ENCODE data around the gene MYO7A. TPM values are rescaled to one million over a fixed set of nuclear protein-coding genes. Genes with fewer than 3 reads are reported as not detected.

The MYO7A gene
- total RNA-seq, result 10 to 100 TPM in 2 of 8 experiments, 1 to 10 TPM in 5, under 1 TPM in 1; 0.71 to 23.1 (median 5.8) TPM

DNA sequence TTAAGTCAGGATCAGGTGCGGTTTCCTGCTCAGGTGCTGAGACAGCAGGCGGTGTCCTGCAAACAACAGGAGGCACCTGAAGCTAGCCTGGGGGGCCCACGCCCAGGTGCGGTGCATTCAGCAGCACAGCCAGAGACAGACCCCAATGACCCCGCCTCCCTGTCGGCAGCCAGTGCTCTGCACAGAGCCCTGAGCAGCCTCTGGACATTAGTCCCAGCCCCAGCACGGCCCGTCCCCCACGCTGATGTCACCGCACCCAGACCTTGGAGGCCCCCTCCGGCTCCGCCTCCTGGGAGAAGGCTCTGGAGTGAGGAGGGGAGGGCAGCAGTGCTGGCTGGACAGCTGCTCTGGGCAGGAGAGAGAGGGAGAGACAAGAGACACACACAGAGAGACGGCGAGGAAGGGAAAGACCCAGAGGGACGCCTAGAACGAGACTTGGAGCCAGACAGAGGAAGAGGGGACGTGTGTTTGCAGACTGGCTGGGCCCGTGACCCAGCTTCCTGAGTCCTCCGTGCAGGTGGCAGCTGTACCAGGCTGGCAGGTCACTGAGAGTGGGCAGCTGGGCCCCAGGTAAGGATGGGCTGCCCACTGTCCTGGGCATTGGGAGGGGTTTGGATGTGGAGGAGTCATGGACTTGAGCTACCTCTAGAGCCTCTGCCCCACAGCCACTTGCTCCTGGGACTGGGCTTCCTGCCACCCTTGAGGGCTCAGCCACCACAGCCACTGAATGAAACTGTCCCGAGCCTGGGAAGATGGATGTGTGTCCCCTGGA, at the start of gene MYO7A:
MYO7A (plus strand) TSS at position 327 of the 772 bp plus-strand sequence. CDS start 2,389 bp downstream, outside the sequence.
- 14 to 90% (median 76%) methylated on average over 2 to 9 of the region's 20 CpGs; no CpG with 5 or more reads in 7 of the 10 experiments for WGBS, 10 experiments
- peak; percentile 70 to 97 (median 94) for ATAC-seq (replicated peaks in 6 of 8)
- in situ Hi-C loops (cut with MboI; ENCODE audit: low pct_unique_long_range_greater_than_20kb in 2 of 9, low sequenced_read_pairs in 9 of 9, unreplicated experiment in 9 of 9), result no loop called here
- Histone ChIP-seq H3K4me1 (replicated peaks in 1 of 2) (peaks cover 14 to 34% of the 10 kb centered on the region in 2 donors), H3K27ac (peak within 1 kb of the TSS; percentile 61 to 67), H3K4me3 (peak within 1 kb of the TSS; percentile 21 to 26 (median 25))

DNA sequence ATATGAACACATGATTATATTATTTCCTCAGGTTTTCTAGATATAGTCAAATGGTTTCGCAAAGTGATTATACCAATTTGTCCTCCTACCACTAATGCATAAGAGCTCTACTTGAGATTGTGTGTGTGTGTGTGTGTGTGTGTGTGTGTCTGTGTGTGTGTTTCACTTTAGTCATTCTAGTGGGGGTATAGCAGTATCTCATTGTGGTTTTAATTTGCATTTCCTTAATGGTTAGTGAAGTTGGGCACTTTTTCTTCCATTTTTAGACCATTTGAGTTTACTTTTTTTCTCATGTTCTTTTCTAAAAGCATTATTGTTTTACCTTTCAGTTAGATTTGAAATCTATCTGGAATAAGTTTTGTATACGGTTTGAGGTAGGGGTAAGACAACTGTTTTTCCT, 48.4 kb upstream of the MYO7A start:
- in situ Hi-C loops (cut with MboI; ENCODE audit: low pct_unique_long_range_greater_than_20kb in 2 of 9, low sequenced_read_pairs in 9 of 9, unreplicated experiment in 9 of 9), result no loop called here
- Histone ChIP-seq H3K4me1 (replicated peaks in 1 of 2) (no peaks in the 10 kb centered on the region), H3K27ac (no peak overlapping the region), H3K4me3 (no peak overlapping the region)
- 70 to 100% (median 95%) methylated on average over 1 to 2 of the region's 2 CpGs; no CpG with 5 or more reads in 2 of the 10 experiments for WGBS, 10 experiments
- ATAC-seq (replicated peaks in 6 of 8), result no peak

DNA sequence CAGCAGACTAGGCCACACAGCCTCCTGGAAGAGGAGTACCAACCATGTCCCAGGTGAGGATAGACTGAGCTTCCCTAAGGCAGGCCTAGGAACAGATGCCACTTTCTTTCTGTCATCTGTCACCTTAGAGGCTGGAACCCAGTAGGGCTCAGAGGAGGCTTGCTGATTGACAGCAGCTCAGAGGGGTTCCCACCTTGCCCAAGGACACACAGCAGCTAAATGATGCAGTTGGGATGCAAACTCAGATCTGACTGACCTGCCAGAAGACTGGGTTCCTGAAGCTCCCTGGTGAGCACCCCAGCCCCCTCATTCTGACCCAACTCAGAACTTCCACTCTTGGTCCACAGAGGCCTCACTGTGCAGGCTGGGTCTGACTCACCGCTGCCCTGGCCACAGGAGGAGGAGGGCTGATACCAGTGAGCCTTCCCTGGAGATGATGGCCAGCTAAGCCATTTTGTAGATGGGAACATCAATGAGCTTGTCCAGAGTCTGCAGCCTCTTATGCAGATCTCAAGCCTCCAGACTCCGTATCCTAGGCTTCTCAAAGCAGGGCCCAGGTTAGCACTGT, 47.3 kb upstream of the MYO7A start:
- in situ Hi-C loops (cut with MboI; ENCODE audit: low pct_unique_long_range_greater_than_20kb in 2 of 9, low sequenced_read_pairs in 9 of 9, unreplicated experiment in 9 of 9), result no loop called here
- H3K4me3 ChIP-seq, result no peak overlapping the region
- no peak overlapping the region for H3K27ac ChIP-seq
- no peaks in the 10 kb centered on the region for H3K4me1 ChIP-seq (replicated peaks in 1 of 2)
- ATAC-seq (replicated peaks in 6 of 8), result peak in 1 of 8 experiments; percentile 8
- WGBS, 10 experiments, result 80 to 100% (median 100%) methylated on average over 1 of the region's 2 CpGs; no CpG with 5 or more reads in 4 of the 10 experiments

DNA sequence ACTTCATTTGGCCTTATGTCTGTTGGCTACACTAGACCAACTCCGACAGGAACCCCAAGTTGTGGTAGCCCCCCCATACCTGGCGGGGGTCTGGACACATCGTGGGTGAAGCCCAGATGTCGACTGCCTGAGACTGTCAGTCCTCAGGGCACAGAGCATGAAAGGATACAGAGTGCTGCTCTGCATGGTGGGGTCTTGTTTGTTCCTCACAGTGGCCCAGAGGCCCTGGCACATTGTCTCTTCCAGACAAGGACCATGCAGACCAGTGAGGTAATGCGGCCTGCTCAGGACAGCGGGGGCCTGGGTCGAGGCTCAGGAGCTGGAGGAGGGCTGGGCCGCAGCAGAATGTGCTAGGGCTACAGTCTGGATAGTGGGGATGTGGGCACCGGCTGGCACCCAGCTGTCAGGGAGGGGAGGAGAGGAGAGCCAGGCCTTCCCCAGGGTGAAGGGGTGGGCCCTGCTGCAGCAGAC, 46.6 kb upstream of the MYO7A start:
- in situ Hi-C loops (cut with MboI; ENCODE audit: low pct_unique_long_range_greater_than_20kb in 2 of 9, low sequenced_read_pairs in 9 of 9, unreplicated experiment in 9 of 9), result no loop called here
- H3K4me3 ChIP-seq, result no peak overlapping the region
- ATAC-seq (replicated peaks in 6 of 8), result peak in 2 of 8 experiments; percentile 19 to 28
- no peak overlapping the region for H3K27ac ChIP-seq
- no peaks in the 10 kb centered on the region for H3K4me1 ChIP-seq (replicated peaks in 1 of 2)
- 10 to 100% (median 93%) methylated on average over 2 to 7 of the region's 9 CpGs; no CpG with 5 or more reads in 6 of the 10 experiments for WGBS, 10 experiments

DNA sequence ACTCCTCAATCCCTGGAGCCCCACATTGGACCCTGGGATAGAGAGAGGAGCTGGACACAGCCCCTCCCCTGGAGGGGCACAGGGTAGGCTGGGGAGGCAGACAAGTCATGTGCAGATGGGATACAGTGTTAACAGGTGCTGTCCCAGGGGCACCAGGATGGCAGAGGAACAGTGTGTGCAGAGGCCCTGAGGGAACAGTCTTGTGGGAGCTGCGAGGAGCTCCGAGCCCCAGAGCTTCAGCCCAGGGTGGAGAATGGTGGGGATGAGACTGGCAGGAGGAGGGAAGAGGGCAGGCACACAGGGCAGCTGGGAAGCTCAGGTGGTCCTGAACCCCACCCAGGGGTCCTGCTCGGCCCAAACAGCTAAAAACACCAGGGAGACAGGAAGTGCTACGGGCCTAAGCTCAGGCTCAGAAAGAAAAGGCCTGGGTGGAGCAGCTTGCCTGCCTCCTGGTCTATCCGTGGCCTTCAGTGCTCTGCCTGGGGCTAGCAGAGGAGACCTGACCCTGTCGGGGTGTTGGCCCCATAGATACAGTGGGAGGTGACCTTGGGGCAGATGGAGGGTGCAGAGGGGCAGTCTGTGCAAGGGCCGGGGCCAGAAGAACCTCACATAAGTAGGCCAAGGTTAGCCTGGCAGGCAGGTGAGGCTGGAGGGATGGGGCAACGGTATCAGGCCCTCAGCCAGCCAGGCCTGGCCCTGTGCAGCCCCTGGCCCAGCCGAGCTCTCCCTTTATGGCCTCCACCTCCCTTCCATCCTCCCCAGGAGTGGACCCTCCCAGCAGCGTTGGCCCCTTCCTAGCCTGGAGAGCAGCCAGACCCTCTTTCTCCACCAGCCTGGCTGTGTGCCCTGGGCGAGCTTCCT, 45.8 kb upstream of the MYO7A start:
- Histone ChIP-seq H3K4me1 (replicated peaks in 1 of 2) (no peaks in the 10 kb centered on the region), H3K27ac (no peak overlapping the region), H3K4me3 (no peak overlapping the region)
- ATAC-seq (replicated peaks in 6 of 8), result peak in 3 of 8 experiments; percentile 7 to 59 (median 18)
- WGBS, 10 experiments, result 0 to 100% (median 83%) methylated on average over 1 to 4 of the region's 11 CpGs; no CpG with 5 or more reads in 5 of the 10 experiments
- in situ Hi-C loops (cut with MboI; ENCODE audit: low pct_unique_long_range_greater_than_20kb in 2 of 9, low sequenced_read_pairs in 9 of 9, unreplicated experiment in 9 of 9), result no loop called here

DNA sequence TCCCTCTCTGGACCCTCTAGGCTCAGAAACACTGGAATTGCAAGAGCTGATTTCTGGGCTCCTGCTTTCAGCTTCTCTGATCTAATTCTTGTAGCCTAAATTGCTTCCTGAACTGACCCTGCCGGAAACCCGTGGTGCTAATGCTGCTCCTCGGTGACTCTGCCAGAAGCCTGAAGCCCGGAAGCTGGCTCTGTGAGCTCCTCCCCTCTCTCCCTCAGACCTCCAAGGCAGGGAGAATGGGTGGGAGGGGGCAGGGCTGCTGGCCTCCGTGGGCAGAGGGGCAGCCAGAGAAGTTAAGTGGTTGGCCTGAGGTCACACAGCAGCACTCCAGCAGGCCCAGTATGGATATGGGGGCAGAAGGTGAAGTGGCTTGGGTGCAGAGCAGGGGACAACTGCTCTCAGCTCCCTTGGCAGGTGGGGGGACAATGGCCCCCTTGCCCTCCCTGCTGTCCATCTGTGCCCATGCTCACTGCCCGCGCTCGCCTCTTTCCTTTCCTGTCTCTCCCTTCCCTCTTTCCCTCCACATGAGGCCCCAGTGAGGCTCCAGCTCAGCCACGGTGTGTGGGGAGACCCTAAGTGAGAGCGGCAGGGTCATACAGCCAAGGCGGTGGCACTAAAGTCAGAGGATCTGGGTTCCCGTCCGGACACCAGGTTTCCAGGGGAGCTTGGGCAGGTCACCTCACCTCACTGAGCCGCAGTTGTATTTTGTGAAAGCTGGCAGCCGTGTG, 45.0 kb upstream of the MYO7A start:
- H3K27ac ChIP-seq, result no peak overlapping the region
- WGBS, 10 experiments, result 0 to 100% (median 93%) methylated on average over 1 to 5 of the region's 15 CpGs; no CpG with 5 or more reads in 3 of the 10 experiments
- no peaks in the 10 kb centered on the region for H3K4me1 ChIP-seq (replicated peaks in 1 of 2)
- in situ Hi-C loops (cut with MboI; ENCODE audit: low pct_unique_long_range_greater_than_20kb in 2 of 9, low sequenced_read_pairs in 9 of 9, unreplicated experiment in 9 of 9), result no loop called here
- peak in 3 of 8 experiments; percentile 8 to 51 (median 43) for ATAC-seq (replicated peaks in 6 of 8)
- H3K4me3 ChIP-seq, result no peak overlapping the region

DNA sequence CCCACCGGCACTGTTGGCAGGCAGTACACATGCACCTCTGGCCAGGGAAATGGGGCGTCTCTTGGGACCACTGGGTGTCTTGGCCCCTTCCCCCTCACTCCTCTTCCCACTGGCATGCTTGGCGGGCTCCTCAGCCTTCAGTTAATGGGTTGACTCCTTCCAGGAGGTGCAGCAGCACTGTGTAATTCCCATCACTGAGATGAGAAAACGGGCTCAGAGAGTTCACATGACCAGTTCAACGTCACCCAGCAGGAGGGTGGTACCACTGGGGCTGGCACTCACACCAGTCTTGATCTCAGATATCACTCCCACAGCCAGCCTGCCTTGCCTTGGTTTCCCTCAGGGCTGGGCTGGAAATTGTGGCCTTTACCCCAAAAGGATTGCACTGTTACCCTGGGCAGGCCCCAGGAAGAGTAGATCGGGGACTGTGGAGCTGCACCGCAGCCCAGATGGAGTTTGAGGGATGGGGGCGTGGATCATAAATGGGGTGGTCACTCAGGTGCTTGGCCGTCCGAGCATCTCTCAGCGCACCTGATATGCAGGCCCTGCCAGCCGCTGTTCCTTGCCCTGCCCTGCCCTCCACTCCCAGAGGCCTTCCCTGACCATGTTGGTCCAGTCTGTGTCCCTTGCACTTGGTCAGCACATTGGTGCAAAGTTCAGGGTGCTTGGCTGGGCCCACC, 44.3 kb upstream of the MYO7A start:
- Histone ChIP-seq H3K4me1 (replicated peaks in 1 of 2) (no peaks in the 10 kb centered on the region), H3K27ac (no peak overlapping the region), H3K4me3 (no peak overlapping the region)
- WGBS, 10 experiments, result 97 to 100% (median 100%) methylated on average over 1 to 4 of the region's 12 CpGs; no CpG with 5 or more reads in 5 of the 10 experiments
- in situ Hi-C loops (cut with MboI; ENCODE audit: low pct_unique_long_range_greater_than_20kb in 2 of 9, low sequenced_read_pairs in 9 of 9, unreplicated experiment in 9 of 9), result no loop called here
- no peak for ATAC-seq (replicated peaks in 6 of 8)

DNA sequence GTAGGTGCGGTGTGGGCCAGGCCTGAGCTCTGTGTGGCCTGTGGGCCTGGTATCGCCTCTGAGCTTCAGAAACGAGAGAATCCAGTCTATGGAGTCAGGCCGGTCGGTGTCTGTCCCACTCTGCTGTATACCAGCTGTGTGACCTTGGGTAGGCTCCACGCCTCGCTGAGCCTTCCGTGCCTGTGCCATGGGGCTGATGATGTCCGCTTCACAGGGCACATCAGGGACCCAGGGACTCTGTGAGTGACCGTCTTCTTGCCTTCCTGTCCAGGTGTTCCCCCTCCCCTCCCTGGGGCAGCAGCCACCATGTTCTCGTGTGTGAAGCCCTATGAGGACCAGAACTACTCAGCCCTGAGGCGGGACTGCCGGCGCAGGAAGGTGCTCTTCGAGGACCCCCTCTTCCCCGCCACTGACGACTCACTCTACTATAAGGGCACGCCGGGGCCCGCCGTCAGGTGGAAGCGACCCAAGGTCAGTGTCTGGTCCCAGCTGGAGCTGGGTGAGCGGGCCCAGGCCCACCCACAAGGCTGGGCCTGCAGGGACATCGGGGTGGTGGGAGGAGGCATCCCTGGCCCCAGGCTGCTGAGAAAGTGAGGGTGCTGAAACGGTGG, 43.4 kb upstream of the MYO7A start:
- Histone ChIP-seq H3K4me1 (replicated peaks in 1 of 2) (no peaks in the 10 kb centered on the region), H3K27ac (no peak overlapping the region), H3K4me3 (no peak overlapping the region)
- WGBS, 10 experiments, result 0 to 100% (median 95%) methylated on average over 1 to 8 of the region's 25 CpGs; no CpG with 5 or more reads in 4 of the 10 experiments
- ATAC-seq (replicated peaks in 6 of 8), result no peak
- in situ Hi-C loops (cut with MboI; ENCODE audit: low pct_unique_long_range_greater_than_20kb in 2 of 9, low sequenced_read_pairs in 9 of 9, unreplicated experiment in 9 of 9), result no loop called here

DNA sequence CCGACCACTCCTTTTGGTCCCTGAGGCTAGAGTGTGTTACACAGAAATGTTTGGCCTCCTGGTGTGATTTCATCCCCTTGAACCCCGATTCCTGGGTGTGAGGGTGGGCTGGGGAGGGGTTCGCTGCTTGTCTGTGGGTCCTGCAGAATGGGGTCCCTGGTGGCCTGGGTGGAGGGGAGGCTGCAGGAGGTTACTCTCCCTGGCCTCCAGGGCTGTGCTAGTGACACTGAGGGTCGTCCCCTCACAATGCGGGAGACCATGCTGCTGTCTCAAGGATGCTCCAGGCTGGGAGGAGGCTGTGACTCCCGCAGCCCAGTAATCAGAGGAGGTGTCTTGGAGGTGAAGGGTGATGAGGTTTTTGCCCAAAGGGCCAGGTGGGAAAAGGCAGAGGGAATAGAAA, 42.4 kb upstream of the MYO7A start:
- H3K4me1 ChIP-seq (replicated peaks in 1 of 2), result no peaks in the 10 kb centered on the region
- H3K27ac ChIP-seq, result no peak overlapping the region
- ATAC-seq (replicated peaks in 6 of 8), result no peak
- in situ Hi-C loops (cut with MboI; ENCODE audit: low pct_unique_long_range_greater_than_20kb in 2 of 9, low sequenced_read_pairs in 9 of 9, unreplicated experiment in 9 of 9), result no loop called here
- WGBS, 10 experiments, result 33 to 100% (median 100%) methylated on average over 1 of the region's 6 CpGs; no CpG with 5 or more reads in 2 of the 10 experiments
- no peak overlapping the region for H3K4me3 ChIP-seq

DNA sequence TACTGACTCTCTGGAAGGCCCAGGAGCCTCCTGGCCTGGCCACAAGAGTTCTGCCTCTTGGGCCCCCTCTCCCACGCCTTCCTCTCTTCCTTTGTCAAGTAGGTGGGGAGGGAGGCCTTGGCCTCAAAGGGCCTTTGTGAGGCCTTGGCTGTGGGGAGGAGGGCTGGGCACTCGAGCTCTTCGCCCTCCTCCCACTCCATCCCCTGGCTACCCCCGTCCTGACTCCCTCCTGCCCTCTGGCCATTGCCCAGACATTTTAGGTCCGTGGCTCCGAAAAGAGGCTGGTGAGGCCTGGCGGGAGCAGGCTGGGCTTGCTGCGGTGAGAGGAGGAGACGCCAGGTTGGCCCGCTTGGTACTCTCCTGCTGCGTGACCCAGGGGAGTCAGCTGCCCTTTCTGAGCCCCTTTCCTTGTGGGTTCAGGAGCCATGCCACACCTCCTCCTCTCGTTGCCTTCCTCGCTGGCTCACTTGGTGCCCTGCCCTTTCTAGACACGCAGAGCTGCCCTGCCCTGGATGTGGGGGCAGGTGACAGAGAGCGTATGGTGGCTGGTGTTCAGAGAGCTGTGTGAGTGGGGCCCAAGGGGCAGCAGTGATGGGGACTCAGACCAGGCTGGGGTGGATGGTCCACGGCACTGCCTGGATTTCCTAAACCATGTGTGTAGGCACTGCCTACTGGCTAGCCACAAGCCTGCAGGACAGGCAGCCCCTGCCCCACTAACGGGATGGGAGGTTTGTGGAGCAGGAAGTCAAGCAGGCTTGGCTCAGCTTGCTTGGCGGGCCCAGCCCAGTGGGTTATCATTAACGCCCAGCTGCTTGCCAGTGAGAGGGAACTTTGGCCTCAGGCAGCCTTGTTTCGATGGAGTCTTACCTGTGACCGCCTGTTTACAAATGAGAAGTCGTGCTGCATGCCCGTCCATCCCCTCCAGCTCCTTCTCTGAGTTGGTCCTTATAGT, 41.2 kb upstream of the MYO7A start:
- in situ Hi-C loops (cut with MboI; ENCODE audit: low pct_unique_long_range_greater_than_20kb in 2 of 9, low sequenced_read_pairs in 9 of 9, unreplicated experiment in 9 of 9), result no loop called here
- no peak overlapping the region for H3K4me3 ChIP-seq
- no peaks in the 10 kb centered on the region for H3K4me1 ChIP-seq (replicated peaks in 1 of 2)
- H3K27ac ChIP-seq, result no peak overlapping the region
- peak in 2 of 8 experiments; percentile 23 for ATAC-seq (replicated peaks in 6 of 8)
- 80 to 100% (median 85%) methylated on average over 1 to 6 of the region's 23 CpGs; no CpG with 5 or more reads in 4 of the 10 experiments for WGBS, 10 experiments

All from motor neuron (in vitro differentiated cells).